HG03520 (cell line): ENCODE results near the gene DISC1.

Experiments
- ATAC-seq: cut with Tn5 transposase; IDR thresholded peaks from one replicate; pipeline ENCODE4 v1.9.1; 2021; ENCODE audit warnings: mild to moderate bottlenecking, moderate library complexity; ENCODE audit not compliant: unreplicated experiment

DISC1 gene

DNA sequence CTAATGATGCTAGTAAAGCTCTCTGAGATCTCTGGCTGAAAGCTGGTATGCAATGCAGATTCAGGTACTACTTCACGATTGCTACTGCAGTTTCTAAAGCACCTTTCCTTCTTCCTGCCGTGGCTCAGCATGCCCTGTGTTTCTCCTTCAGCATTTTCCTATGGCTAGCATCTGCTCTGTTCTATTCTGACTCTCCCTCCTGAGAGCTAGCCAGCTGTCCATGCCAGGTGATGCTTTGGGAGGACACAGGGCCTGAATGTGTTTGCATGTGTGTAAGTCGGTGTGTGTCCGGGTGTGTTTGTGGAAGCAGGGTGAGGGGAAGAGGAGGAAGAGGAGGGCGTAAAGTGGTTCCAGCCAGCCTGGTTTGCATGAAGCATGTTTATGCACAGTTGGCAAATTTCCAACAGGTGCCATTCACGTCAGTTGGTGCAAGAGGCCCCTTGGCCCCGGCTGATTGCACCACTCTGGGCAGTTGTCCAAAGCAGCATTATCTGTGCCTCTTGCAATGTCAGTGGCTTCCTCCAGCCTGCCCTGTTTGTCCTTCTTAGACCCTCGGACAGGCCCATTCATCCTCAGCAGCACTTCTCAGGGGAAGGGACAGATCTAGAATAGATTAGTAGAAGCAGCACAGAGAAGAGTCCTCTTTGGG is 433.3 kb downstream of the DISC1 start:
- no peak for ATAC-seq

DNA sequence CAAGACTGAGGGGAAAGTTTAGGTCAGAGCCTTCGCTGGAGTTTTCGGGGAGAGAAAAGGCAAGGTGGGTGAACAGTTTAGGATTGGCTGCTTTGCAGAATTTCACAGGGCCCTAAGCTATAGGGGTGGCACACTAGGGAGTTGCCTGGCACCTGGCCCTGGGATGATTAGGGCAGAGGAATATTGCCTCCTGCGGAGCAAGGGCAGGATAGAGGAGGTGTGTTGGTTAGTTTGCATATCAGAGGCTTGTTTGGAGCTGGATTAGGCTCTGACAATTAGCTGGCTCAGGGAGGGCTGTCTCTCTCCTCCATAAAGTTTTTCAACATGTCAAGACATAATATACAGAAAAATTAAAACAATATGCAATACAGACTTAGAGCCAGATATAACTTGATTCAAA is 436.4 kb downstream of the DISC1 start:
- ATAC-seq, result no peak

GRCh38 chr1:232066521-232066920 is 439.9 kb downstream of the DISC1 start:
- ATAC-seq, result no peak

DNA sequence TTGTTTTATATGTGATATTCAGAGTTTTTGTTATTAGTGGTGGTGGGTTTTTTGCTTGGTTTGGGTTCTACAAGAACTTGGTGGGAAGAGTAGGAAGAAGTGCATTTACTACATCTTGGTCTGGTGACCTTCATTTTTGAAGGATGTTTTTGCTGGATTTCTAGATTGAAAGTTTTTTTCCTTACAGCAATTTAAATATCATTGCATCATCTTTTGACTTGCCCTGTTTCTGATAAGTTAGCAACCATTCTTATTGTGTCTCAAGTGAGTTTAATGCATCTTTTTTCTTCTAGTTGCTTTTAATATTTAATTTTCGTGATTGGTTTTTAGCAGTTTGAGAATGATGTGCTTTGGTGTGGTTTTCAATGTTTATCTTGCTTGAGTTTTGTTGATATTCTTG is 447.7 kb downstream of the DISC1 start:
- ATAC-seq, result no peak

GRCh38 chr1:232077809-232078208 is 451.2 kb downstream of the DISC1 start:
- no peak for ATAC-seq

DNA sequence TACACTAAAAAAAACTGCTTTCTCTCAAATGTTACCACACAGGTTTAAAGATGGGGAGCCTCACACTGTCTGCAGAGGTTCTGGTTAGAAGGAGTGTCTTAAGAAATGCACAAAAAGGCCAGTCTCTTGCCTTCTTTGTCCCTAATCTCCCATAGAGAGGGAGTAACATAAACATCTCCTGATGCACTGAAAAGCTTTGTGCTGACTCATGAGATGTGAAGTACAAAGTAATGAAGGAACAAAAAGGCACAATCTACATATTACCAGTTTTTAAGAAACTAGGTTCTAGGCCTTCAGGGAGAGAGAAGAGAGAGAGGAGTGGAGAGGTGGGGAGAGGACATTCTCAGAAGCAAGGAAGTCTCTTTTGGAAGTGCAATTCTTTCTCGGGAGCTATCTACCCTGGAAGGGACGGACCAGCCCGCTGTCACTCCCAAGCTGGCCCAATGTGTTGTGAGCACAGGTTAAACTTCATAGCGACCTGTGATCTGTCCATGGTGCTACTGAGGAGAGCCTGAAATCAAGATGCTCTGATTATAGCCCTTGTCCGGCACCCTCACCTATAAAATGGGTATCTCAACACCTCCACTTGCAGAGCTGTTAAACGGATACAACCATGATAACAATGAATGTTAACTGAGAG is 458.1 kb downstream of the DISC1 start:
- ATAC-seq, result no peak

GRCh38 chr1:232090816-232091215 is 464.2 kb downstream of the DISC1 start:
- no peak for ATAC-seq
